Suppressor macrophage treated with lipopolysaccharide for 4 hours (primary cell): ENCODE data around the gene DVL1.
A peak's percentile ranks its signal among the peaks of the same experiment; 100 is the strongest.
"Not testable (repeated sequence)": the region's sequence is repeated elsewhere in the genome, so short reads cannot be mapped to it uniquely, and the experiment has no call there.

ENCODE experiments used
- DNase-seq: peaks from one replicate; pipeline ENCODE4 v3.0.0-alpha.2; 2020

The DVL1 gene

GRCh38 chr1:1373051-1373814 is 24.0 kb upstream of the DVL1 start:
- no peak for DNase-seq

GRCh38 chr1:1371746-1372711 is 22.8 kb upstream of the DVL1 start:
- DNase-seq, result peak; percentile 68

- DNase-seq, result no peak
Observed at GRCh38 chr1:1371364-1371745, 22.1 kb upstream of the DVL1 start.

- no peak for DNase-seq
Observed at GRCh38 chr1:1370771-1371300, 21.6 kb upstream of the DVL1 start.

- not testable (repeated sequence) for DNase-seq
Observed at GRCh38 chr1:1370094-1370493, 20.9 kb upstream of the DVL1 start.

- no peak for DNase-seq
Observed at GRCh38 chr1:1367315-1367714, 18.1 kb upstream of the DVL1 start.

GRCh38 chr1:1366699-1367066 is 17.5 kb upstream of the DVL1 start:
- no peak for DNase-seq

GRCh38 chr1:1365875-1366698 is 16.9 kb upstream of the DVL1 start:
- no peak for DNase-seq

- DNase-seq, result no peak
Observed at GRCh38 chr1:1364266-1364665, 15.0 kb upstream of the DVL1 start.

GRCh38 chr1:1361982-1362423 is 12.8 kb upstream of the DVL1 start:
- DNase-seq, result no peak

- no peak for DNase-seq
Observed at GRCh38 chr1:1361233-1361981, 12.2 kb upstream of the DVL1 start.

- no peak for DNase-seq
Observed at GRCh38 chr1:1360506-1361169, 11.4 kb upstream of the DVL1 start.

- no peak for DNase-seq
Observed at GRCh38 chr1:1359664-1360468, 10.6 kb upstream of the DVL1 start.

GRCh38 chr1:1359308-1359663 is 10.1 kb upstream of the DVL1 start:
- DNase-seq, result no peak

GRCh38 chr1:1358433-1359271 is 9.4 kb upstream of the DVL1 start, which contains the start of gene MXRA8:
MXRA8 (minus strand) TSS chr1:1358555; CDS start chr1:1358504, 51 bp downstream.
- DNase-seq, result no peak

- DNase-seq, result no peak
Observed at GRCh38 chr1:1357871-1358432, 8.7 kb upstream of the DVL1 start.

GRCh38 chr1:1356796-1357401 is 7.7 kb upstream of the DVL1 start:
- no peak for DNase-seq

- DNase-seq, result no peak
Observed at GRCh38 chr1:1356166-1356795, 7.1 kb upstream of the DVL1 start.
